GM18870 (cell line): ENCODE measurements around the gene NTSR2.

Experiments
- ATAC-seq: cut with Tn5 transposase; IDR thresholded peaks from one replicate; pipeline ENCODE4 v1.9.1; 2021; ENCODE audit warnings: moderate library complexity; ENCODE audit not compliant: unreplicated experiment

Gene NTSR2

GRCh38 chr2:11699686-11700670 lies 30.0 kb upstream of the NTSR2 start:
- no peak for ATAC-seq

GRCh38 chr2:11698009-11698922 lies 28.3 kb upstream of the NTSR2 start:
- ATAC-seq: no peak

GRCh38 chr2:11697103-11697871 lies 27.3 kb upstream of the NTSR2 start:
- ATAC-seq: no peak

GRCh38 chr2:11696736-11697102 lies 26.7 kb upstream of the NTSR2 start:
- ATAC-seq: no peak

- no peak for ATAC-seq
Observed at GRCh38 chr2:11695576-11695975, 25.6 kb upstream of the NTSR2 start.

- ATAC-seq: peak; percentile 70
Observed at GRCh38 chr2:11692966-11693521, 23.0 kb upstream of the NTSR2 start.

- no peak for ATAC-seq
Observed at GRCh38 chr2:11691076-11691660, 21.2 kb upstream of the NTSR2 start.

GRCh38 chr2:11688222-11689069 lies 18.5 kb upstream of the NTSR2 start:
- peak; percentile 63 for ATAC-seq

GRCh38 chr2:11687736-11688135 lies 17.7 kb upstream of the NTSR2 start:
- no peak for ATAC-seq

GRCh38 chr2:11685906-11686470 lies 16.0 kb upstream of the NTSR2 start:
- no peak for ATAC-seq

GRCh38 chr2:11684894-11685460 lies 15.0 kb upstream of the NTSR2 start:
- no peak for ATAC-seq

- ATAC-seq: no peak
Observed at GRCh38 chr2:11683966-11684365, 14.0 kb upstream of the NTSR2 start.

GRCh38 chr2:11683476-11683875 lies 13.5 kb upstream of the NTSR2 start:
- ATAC-seq: no peak

GRCh38 chr2:11682590-11682915 lies 12.6 kb upstream of the NTSR2 start:
- ATAC-seq: no peak

- ATAC-seq: no peak
Observed at GRCh38 chr2:11681722-11682589, 12.0 kb upstream of the NTSR2 start.

GRCh38 chr2:11680901-11681721 lies 11.1 kb upstream of the NTSR2 start:
- no peak for ATAC-seq
